Uterus (tissue), 4 donors: ENCODE results near the gene LRCOL1. TPM values are rescaled to one million over a fixed set of nuclear protein-coding genes. Genes with fewer than 3 reads are reported as not detected.

ENCODE experiments used
- DNase-seq, 2 donors: peaks; one replicate each; pipeline ENCODE4 v3.0.0-alpha.2; 2019 to 2020
- H3K27ac ChIP-seq, 2 donors: fragments of 200-600 bp; sonication (generic); 1 replicate in 1 of 2; 2 replicates in 1 of 2; pipeline ENCODE4 v1.5.1; 2016 to 2018
- H3K27me3 ChIP-seq, 2 donors: fragments of 200-600 bp; sonication (generic); one replicate each; pipeline ENCODE4 v1.5.1; 2018 to 2019; ENCODE audit warnings: control low read depth in 1 of 2
- H3K36me3 ChIP-seq, 2 donors: fragments of 200-600 bp; sonication (generic); one replicate each; pipeline ENCODE4 v1.5.1; 2019; ENCODE audit warnings: control low read depth in 1 of 2
- H3K4me1 ChIP-seq, 2 donors: fragments of 200-600 bp; sonication (generic); one replicate each; pipeline ENCODE4 v1.5.1; 2018 to 2019; ENCODE audit warnings: control low read depth in 1 of 2
- H3K4me3 ChIP-seq, 2 donors: fragments of 200-600 bp; sonication (generic); 1 replicate in 1 of 2; 2 replicates in 1 of 2; pipeline ENCODE4 v1.5.1; 2018 to 2019; ENCODE audit warnings: mild to moderate bottlenecking in 1 of 2
- H3K9me3 ChIP-seq, 2 donors: fragments of 200-600 bp; sonication (generic); one replicate each; pipeline ENCODE4 v1.5.1; 2019; ENCODE audit warnings: control low read depth in 1 of 2
- CTCF ChIP-seq, 4 experiments: fragments of 200-600 bp in 2 of 4; fragments of 450-650 bp in 2 of 4; sonication (generic) in 2 of 4; IDR thresholded peaks; one replicate each; pipeline ENCODE4 v1.5.1; 2016 to 2019; ENCODE audit warnings: antibody characterized with exemption in 4 of 4, mild to moderate bottlenecking in 2 of 4, moderate library complexity in 1 of 4
- POLR2A ChIP-seq, 2 donors: fragments of 450-650 bp; IDR thresholded peaks; one replicate each; pipeline ENCODE4 v1.6.1; 2016; ENCODE audit warnings: antibody characterized with exemption in 2 of 2, mild to moderate bottlenecking in 1 of 2, moderate library complexity in 1 of 2
- intact Hi-C: fragments of 100-400 bp; cut with DNase I; formaldehyde crosslinking; loops from one replicate; pipeline ENCODE4 v1.15.1; 2023; ENCODE audit warnings: low total_unique reads
- total RNA-seq, 4 donors: library from RNA; depleted of rRNA in 3 of 4; stranded (reverse); fragments of >200 nt in 3 of 4; gene quantifications; one replicate each; pipeline versions ENCODE4 v1.1.0 to v1.2.4, GENCODE V29; 2014 to 2023
- donor health status: DM: yes; HTN: yes; CAD: no.

Gene LRCOL1
- 1 to 10 TPM in 2 of 4 donors, under 1 TPM in 1, not detected in 1; 0.79 to 7.1 (median 1.5) TPM for total RNA-seq

GRCh38 chr12:132610051-132610759, at the start of gene LRCOL1:
Gene LRCOL1, minus strand, starts transcription at chr12:132610582. Its CDS starts 4,331 bp downstream, at chr12:132606251.
- DNase-seq: no peak
- no peaks in the 10 kb centered on the region for H3K36me3 ChIP-seq
- H3K27ac ChIP-seq: no peak within 1 kb of the TSS
- no peaks in the 10 kb centered on the region for H3K27me3 ChIP-seq
- H3K9me3 ChIP-seq: no peaks in the 10 kb centered on the region
- no peak within 1 kb of the TSS for H3K4me3 ChIP-seq
- TF ChIP-seq POLR2A (IDR thresholded peaks at IDR 0.05) (no peak), CTCF (IDR thresholded peaks at IDR 0.05) (no peak)
- intact Hi-C loops: no loop called here
- H3K4me1 ChIP-seq: peaks cover 0 to 5% of the 10 kb centered on the region in 2 donors

- intact Hi-C loops: no loop called here
- Histone ChIP-seq H3K4me1 (no peaks in the 10 kb centered on the region), H3K9me3 (no peaks in the 10 kb centered on the region), H3K27me3 (no peaks in the 10 kb centered on the region), H3K27ac (no peak overlapping the region), H3K4me3 (no peak overlapping the region), H3K36me3 (no peaks in the 10 kb centered on the region)
- no peak for DNase-seq
- TF ChIP-seq CTCF (IDR thresholded peaks at IDR 0.05): no peak
- TF ChIP-seq POLR2A (IDR thresholded peaks at IDR 0.05): no peak
Measured at GRCh38 chr12:132660052-132660451, 49.7 kb upstream of the LRCOL1 start.

- intact Hi-C loops: no loop called here
- no peak for DNase-seq
- no peak overlapping the region for H3K27ac ChIP-seq
- no peak overlapping the region for H3K4me3 ChIP-seq
- H3K27me3 ChIP-seq: no peaks in the 10 kb centered on the region
- H3K4me1 ChIP-seq: no peaks in the 10 kb centered on the region
- no peak for TF ChIP-seq CTCF (IDR thresholded peaks at IDR 0.05)
- no peak for TF ChIP-seq POLR2A (IDR thresholded peaks at IDR 0.05)
- no peaks in the 10 kb centered on the region for H3K9me3 ChIP-seq
- H3K36me3 ChIP-seq: no peaks in the 10 kb centered on the region
Measured at GRCh38 chr12:132659146-132659545, 48.8 kb upstream of the LRCOL1 start.

- Histone ChIP-seq H3K4me1 (no peaks in the 10 kb centered on the region), H3K4me3 (no peak overlapping the region), H3K36me3 (no peaks in the 10 kb centered on the region), H3K9me3 (no peaks in the 10 kb centered on the region), H3K27ac (no peak overlapping the region), H3K27me3 (no peaks in the 10 kb centered on the region)
- DNase-seq: no peak
- intact Hi-C loops: no loop called here
- no peak for TF ChIP-seq CTCF (IDR thresholded peaks at IDR 0.05)
- no peak for TF ChIP-seq POLR2A (IDR thresholded peaks at IDR 0.05)
Measured at GRCh38 chr12:132658149-132658894, 47.9 kb upstream of the LRCOL1 start.
